Astrocyte (in vitro differentiated cells and primary cell): ENCODE results near the gene CCDC51. TPM values are rescaled to one million over a fixed set of nuclear protein-coding genes. Genes with fewer than 3 reads are reported as not detected.

Experiments
- DNase-seq: peaks from one replicate; pipeline ENCODE4 v3.0.0-alpha.2; 2010; ENCODE audit warnings: low read depth
- FAIRE-seq: peaks from 2 replicates; lab custom pipeline; 2011; peaks lifted over from hg19 to GRCh38; lab: Jason Lieb, UNC
- H2AFZ ChIP-seq: 2 replicates; pipeline ENCODE4 v1.6.0; 2012; ENCODE audit warnings: low read depth, low read length, inconsistent platforms
- H3K27ac ChIP-seq: 2 replicates; pipeline ENCODE4 v1.5.1; 2011; ENCODE audit warnings: low read depth, low read length, inconsistent platforms
- H3K27me3 ChIP-seq: 2 replicates; pipeline ENCODE4 v1.6.0; 2011; ENCODE audit warnings: low read length, inconsistent platforms; ENCODE audit not compliant: insufficient read depth
- H3K36me3 ChIP-seq: 2 replicates; pipeline ENCODE4 v1.5.1; 2011; ENCODE audit warnings: low read length, inconsistent platforms; ENCODE audit not compliant: insufficient read depth
- H3K4me1 ChIP-seq: 2 replicates; pipeline ENCODE4 v1.5.1; 2011; ENCODE audit warnings: low read length, inconsistent platforms; ENCODE audit not compliant: insufficient read depth
- H3K4me2 ChIP-seq: 2 replicates; pipeline ENCODE4 v1.6.0; 2012; ENCODE audit warnings: low read length, inconsistent platforms
- H3K4me3 ChIP-seq: 2 replicates; pipeline ENCODE4 v1.5.1; 2011; ENCODE audit warnings: low read depth, mild to moderate bottlenecking, low read length, inconsistent platforms; ENCODE audit not compliant: insufficient read depth
- H3K79me2 ChIP-seq: 2 replicates; pipeline ENCODE4 v1.6.0; 2012; ENCODE audit warnings: mild to moderate bottlenecking, low read length, inconsistent platforms; ENCODE audit not compliant: insufficient read depth
- H3K9ac ChIP-seq: 2 replicates; pipeline ENCODE4 v1.6.0; 2012; ENCODE audit warnings: mild to moderate bottlenecking, low read length, inconsistent platforms
- H3K9me3 ChIP-seq: 2 replicates; pipeline ENCODE4 v1.5.1; 2012; ENCODE audit warnings: low read depth, mild to moderate bottlenecking, low read length, inconsistent platforms; ENCODE audit not compliant: insufficient read depth
- H4K20me1 ChIP-seq: 2 replicates; pipeline ENCODE4 v1.6.0; 2012; ENCODE audit warnings: low read length, inconsistent platforms; ENCODE audit not compliant: insufficient read depth
- H3K27ac Mint-ChIP-seq: one replicate; pipeline ENCODE4 v1.8.0; 2021; ENCODE audit warnings: mild to moderate bottlenecking, mixed read lengths; ENCODE audit not compliant: unreplicated experiment
- H3K27me3 Mint-ChIP-seq: one replicate; pipeline ENCODE4 v1.8.0; 2021; ENCODE audit warnings: low read depth, mixed read lengths; ENCODE audit not compliant: unreplicated experiment
- H3K36me3 Mint-ChIP-seq: one replicate; pipeline ENCODE4 v1.8.0; 2021; ENCODE audit warnings: low read depth, mixed read lengths; ENCODE audit not compliant: unreplicated experiment
- H3K4me1 Mint-ChIP-seq: one replicate; pipeline ENCODE4 v1.8.0; 2021; ENCODE audit warnings: low read depth, mixed read lengths; ENCODE audit not compliant: unreplicated experiment
- H3K4me3 Mint-ChIP-seq: one replicate; pipeline ENCODE4 v1.8.0; 2021; ENCODE audit warnings: mild to moderate bottlenecking, moderate library complexity, mixed read lengths; ENCODE audit not compliant: unreplicated experiment
- H3K9me3 Mint-ChIP-seq: one replicate; pipeline ENCODE4 v1.8.0; 2021; ENCODE audit warnings: mild to moderate bottlenecking, mixed read lengths; ENCODE audit not compliant: unreplicated experiment
- CTCF ChIP-seq: IDR thresholded peaks from 2 replicates; pipeline ENCODE4 v1.5.1; 2011; ENCODE audit warnings: low read depth, mild to moderate bottlenecking, inconsistent platforms, low read length, moderate library complexity; ENCODE audit not compliant: insufficient read depth
- EZH2 ChIP-seq: IDR thresholded peaks from 2 replicates; pipeline ENCODE4 v1.6.1; 2012; ENCODE audit warnings: mild to moderate bottlenecking, low read length, inconsistent platforms; ENCODE audit not compliant: insufficient read depth
- total RNA-seq: library from RNA; stranded (reverse); gene quantifications from 2 replicates; pipeline ENCODE4 v1.2.1, GENCODE V29; 2021

Gene CCDC51
- total RNA-seq, 1 donor from 2014 or later: 16.5 TPM

- no peak for TF ChIP-seq EZH2
- TF ChIP-seq CTCF: no peak
- Mint-ChIP-seq H3K4me3 (peak overlapping the region; percentile 100), H3K4me1 (peaks cover 18% of the 10 kb centered on the region), H3K9me3 (no peaks in the 10 kb centered on the region), H3K27ac (peak overlapping the region; percentile 98), H3K27me3 (no peaks in the 10 kb centered on the region), H3K36me3 (peaks cover 9% of the 10 kb centered on the region)
- H3K9ac ChIP-seq: peak overlapping the region; percentile 86
- H3K27me3 ChIP-seq: no peaks in the 10 kb centered on the region
- H3K4me1 ChIP-seq: peaks cover 9% of the 10 kb centered on the region
- H3K4me3 ChIP-seq: peak overlapping the region; percentile 97
- FAIRE-seq (no peak), DNase-seq (no peak)
- H3K36me3 ChIP-seq: peaks cover 22% of the 10 kb centered on the region
- H3K4me2 ChIP-seq: peak overlapping the region; percentile 98
- H2AFZ ChIP-seq: peak overlapping the region; percentile 99
- H3K79me2 ChIP-seq: peaks cover 35% of the 10 kb centered on the region
- no peaks in the 10 kb centered on the region for H3K9me3 ChIP-seq
- H3K27ac ChIP-seq: peak overlapping the region; percentile 77
- peaks cover 22% of the 10 kb centered on the region for H4K20me1 ChIP-seq
These were observed 655 bp upstream of the CCDC51 start for GRCh38 chr3:48440590-48440958.

- H3K36me3 ChIP-seq: peaks cover 13% of the 10 kb centered on the region
- H3K27me3 ChIP-seq: no peaks in the 10 kb centered on the region
- peak overlapping the region; percentile 24 for H3K4me3 Mint-ChIP-seq
- DNase-seq: no peak
- H3K9me3 ChIP-seq: no peaks in the 10 kb centered on the region
- no peak overlapping the region for H3K4me3 ChIP-seq
- TF ChIP-seq EZH2 (no peak), CTCF (no peak)
- H4K20me1 ChIP-seq: peaks cover 19% of the 10 kb centered on the region
- no peak overlapping the region for H3K9ac ChIP-seq
- peaks cover 33% of the 10 kb centered on the region for H3K79me2 ChIP-seq
- H3K4me2 ChIP-seq: no peak overlapping the region
- no peaks in the 10 kb centered on the region for H3K9me3 Mint-ChIP-seq
- peaks cover 7% of the 10 kb centered on the region for H3K36me3 Mint-ChIP-seq
- no peak overlapping the region for H3K27ac ChIP-seq
- peaks cover 27% of the 10 kb centered on the region for H3K4me1 Mint-ChIP-seq
- no peak overlapping the region for H2AFZ ChIP-seq
- no peak overlapping the region for H3K27ac Mint-ChIP-seq
- H3K4me1 ChIP-seq: peaks cover 23% of the 10 kb centered on the region
- no peak for FAIRE-seq
- no peaks in the 10 kb centered on the region for H3K27me3 Mint-ChIP-seq
These were observed 2.1 kb downstream of the CCDC51 start for GRCh38 chr3:48437812-48438211.

- H3K4me1 Mint-ChIP-seq: peaks cover 29% of the 10 kb centered on the region
- FAIRE-seq: no peak
These were observed 3.1 kb downstream of the CCDC51 start for GRCh38 chr3:48436855-48437254.

More at GRCh38 chr3:48436855-48437254, 3.1 kb downstream of the CCDC51 start:
- H3K36me3 Mint-ChIP-seq: peaks cover 10% of the 10 kb centered on the region
- Histone ChIP-seq H3K79me2 (peaks cover 26% of the 10 kb centered on the region), H4K20me1 (peaks cover 12% of the 10 kb centered on the region), H3K4me1 (peaks cover 26% of the 10 kb centered on the region), H3K4me2 (no peak overlapping the region), H3K27me3 (no peaks in the 10 kb centered on the region), H3K9me3 (no peaks in the 10 kb centered on the region), H3K9ac (no peak overlapping the region), H3K27ac (no peak overlapping the region), H3K36me3 (peaks cover 11% of the 10 kb centered on the region), H2AFZ (no peak overlapping the region), H3K4me3 (no peak overlapping the region)
- no peak overlapping the region for H3K4me3 Mint-ChIP-seq
- no peaks in the 10 kb centered on the region for H3K9me3 Mint-ChIP-seq
- H3K27me3 Mint-ChIP-seq: no peaks in the 10 kb centered on the region
- no peak overlapping the region for H3K27ac Mint-ChIP-seq
- TF ChIP-seq EZH2: no peak
- no peak for TF ChIP-seq CTCF
- no peak for DNase-seq
